MM.1S (cell line): ENCODE results near the gene DIP2C.

Experiments
- EZH2 ChIP-seq: fragments of 300-600 bp; sonication (generic); optimal IDR thresholded peaks from 2 replicates; pipeline ENCODE3; 2017; ENCODE audit warnings: low read depth, mild to moderate bottlenecking, antibody characterized with exemption, low read length, mixed read lengths
- EZH2phosphoT487 ChIP-seq: fragments of 300-600 bp; sonication (generic); IDR thresholded peaks from 2 replicates; pipeline ENCODE4 v1.6.1; 2018; ENCODE audit warnings: antibody characterized with exemption, low read length
- TF ChIP-seq, protein P1 (sequence below): fragments of 300-600 bp; sonication (generic); IDR thresholded peaks from 2 replicates; pipeline ENCODE4 v1.5.1; 2016; ENCODE audit warnings: antibody characterized with exemption, low read length, mixed read lengths

DNA sequence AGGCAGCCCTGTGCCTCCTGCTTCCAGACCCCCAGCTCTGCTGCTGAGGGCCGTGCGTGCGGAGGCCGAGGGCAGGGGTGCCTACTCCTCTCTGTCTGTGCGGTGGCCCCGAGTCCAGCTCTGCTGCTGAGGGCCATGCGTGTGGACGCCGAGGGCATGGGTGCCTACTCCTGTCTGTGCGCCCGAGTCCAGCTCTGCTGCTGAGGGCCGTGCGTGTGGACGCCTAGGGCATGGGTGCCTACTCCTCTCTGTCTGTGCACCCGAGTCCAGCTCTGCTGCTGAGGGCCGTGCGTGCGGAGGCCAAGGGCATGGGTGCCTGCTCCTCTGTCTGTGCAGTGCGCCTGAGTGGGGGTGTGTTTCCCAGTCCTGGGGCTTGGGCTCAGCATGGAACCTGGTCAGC, 411.5 kb downstream of the DIP2C start:
- TF ChIP-seq, protein P1, sequence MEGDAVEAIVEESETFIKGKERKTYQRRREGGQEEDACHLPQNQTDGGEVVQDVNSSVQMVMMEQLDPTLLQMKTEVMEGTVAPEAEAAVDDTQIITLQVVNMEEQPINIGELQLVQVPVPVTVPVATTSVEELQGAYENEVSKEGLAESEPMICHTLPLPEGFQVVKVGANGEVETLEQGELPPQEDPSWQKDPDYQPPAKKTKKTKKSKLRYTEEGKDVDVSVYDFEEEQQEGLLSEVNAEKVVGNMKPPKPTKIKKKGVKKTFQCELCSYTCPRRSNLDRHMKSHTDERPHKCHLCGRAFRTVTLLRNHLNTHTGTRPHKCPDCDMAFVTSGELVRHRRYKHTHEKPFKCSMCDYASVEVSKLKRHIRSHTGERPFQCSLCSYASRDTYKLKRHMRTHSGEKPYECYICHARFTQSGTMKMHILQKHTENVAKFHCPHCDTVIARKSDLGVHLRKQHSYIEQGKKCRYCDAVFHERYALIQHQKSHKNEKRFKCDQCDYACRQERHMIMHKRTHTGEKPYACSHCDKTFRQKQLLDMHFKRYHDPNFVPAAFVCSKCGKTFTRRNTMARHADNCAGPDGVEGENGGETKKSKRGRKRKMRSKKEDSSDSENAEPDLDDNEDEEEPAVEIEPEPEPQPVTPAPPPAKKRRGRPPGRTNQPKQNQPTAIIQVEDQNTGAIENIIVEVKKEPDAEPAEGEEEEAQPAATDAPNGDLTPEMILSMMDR: no peak
- TF ChIP-seq EZH2phosphoT487 (no peak), EZH2 (no peak)
